ENCODE data around the gene AKR7A2.

DNA sequence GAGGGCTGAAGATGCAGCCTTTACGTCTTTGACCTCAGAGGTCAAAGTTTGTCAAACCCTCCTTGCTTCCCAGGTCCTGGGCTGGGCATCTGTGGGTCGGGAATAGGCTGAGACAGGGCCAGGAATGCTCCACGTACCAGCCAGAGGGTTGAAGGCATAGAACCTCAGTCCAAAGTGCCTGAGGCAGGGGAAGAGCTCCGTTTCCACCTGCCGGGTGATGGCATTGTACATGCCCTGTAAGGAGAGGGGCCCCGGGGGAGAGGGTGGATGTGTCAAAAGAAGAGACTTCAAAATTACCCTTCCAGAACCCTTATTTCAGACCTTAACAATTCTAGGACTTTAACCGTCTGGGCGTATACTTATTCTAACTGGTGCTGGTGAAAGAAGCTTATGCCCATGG, 27.1 kb downstream of the AKR7A2 start:
- TF ChIP-seq, protein P1, sequence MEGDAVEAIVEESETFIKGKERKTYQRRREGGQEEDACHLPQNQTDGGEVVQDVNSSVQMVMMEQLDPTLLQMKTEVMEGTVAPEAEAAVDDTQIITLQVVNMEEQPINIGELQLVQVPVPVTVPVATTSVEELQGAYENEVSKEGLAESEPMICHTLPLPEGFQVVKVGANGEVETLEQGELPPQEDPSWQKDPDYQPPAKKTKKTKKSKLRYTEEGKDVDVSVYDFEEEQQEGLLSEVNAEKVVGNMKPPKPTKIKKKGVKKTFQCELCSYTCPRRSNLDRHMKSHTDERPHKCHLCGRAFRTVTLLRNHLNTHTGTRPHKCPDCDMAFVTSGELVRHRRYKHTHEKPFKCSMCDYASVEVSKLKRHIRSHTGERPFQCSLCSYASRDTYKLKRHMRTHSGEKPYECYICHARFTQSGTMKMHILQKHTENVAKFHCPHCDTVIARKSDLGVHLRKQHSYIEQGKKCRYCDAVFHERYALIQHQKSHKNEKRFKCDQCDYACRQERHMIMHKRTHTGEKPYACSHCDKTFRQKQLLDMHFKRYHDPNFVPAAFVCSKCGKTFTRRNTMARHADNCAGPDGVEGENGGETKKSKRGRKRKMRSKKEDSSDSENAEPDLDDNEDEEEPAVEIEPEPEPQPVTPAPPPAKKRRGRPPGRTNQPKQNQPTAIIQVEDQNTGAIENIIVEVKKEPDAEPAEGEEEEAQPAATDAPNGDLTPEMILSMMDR (IDR thresholded peaks at IDR 0.05): no peak
- no peak for TF ChIP-seq POLR2A (IDR thresholded peaks at IDR 0.05)
